HG03442 (cell line): ENCODE measurements around the gene COL6A3.

ENCODE experiments used
- ATAC-seq: cut with Tn5 transposase; IDR thresholded peaks from one replicate; pipeline ENCODE4 v1.9.1; 2021; ENCODE audit warnings: mild to moderate bottlenecking, moderate library complexity; ENCODE audit not compliant: unreplicated experiment

COL6A3 gene

GRCh38 chr2:237300739-237301138 is 113.2 kb downstream of the COL6A3 start:
- no peak for ATAC-seq

- no peak for ATAC-seq
These were observed 114.1 kb downstream of the COL6A3 start for GRCh38 chr2:237299906-237300305.

- no peak for ATAC-seq
These were observed 115.5 kb downstream of the COL6A3 start for GRCh38 chr2:237298151-237299118.

- ATAC-seq, result no peak
These were observed 116.4 kb downstream of the COL6A3 start for GRCh38 chr2:237297421-237298150.

GRCh38 chr2:237296756-237297155 is 117.2 kb downstream of the COL6A3 start:
- ATAC-seq, result no peak

GRCh38 chr2:237295889-237296480 is 118.0 kb downstream of the COL6A3 start:
- no peak for ATAC-seq

GRCh38 chr2:237294460-237294859 is 119.5 kb downstream of the COL6A3 start:
- ATAC-seq, result no peak

GRCh38 chr2:237293978-237294377 is 120.0 kb downstream of the COL6A3 start:
- no peak for ATAC-seq

GRCh38 chr2:237291138-237291792 is 122.7 kb downstream of the COL6A3 start:
- no peak for ATAC-seq

- ATAC-seq, result no peak
These were observed 123.7 kb downstream of the COL6A3 start for GRCh38 chr2:237290261-237290660.

GRCh38 chr2:237289139-237289538 is 124.8 kb downstream of the COL6A3 start:
- no peak for ATAC-seq

- no peak for ATAC-seq
These were observed 126.1 kb downstream of the COL6A3 start for GRCh38 chr2:237287872-237288271.

GRCh38 chr2:237283131-237283928 is 130.6 kb downstream of the COL6A3 start:
- ATAC-seq, result no peak

- ATAC-seq, result no peak
These were observed 131.3 kb downstream of the COL6A3 start for GRCh38 chr2:237282568-237283128.

GRCh38 chr2:237281836-237282306 is 132.1 kb downstream of the COL6A3 start:
- ATAC-seq, result no peak

- no peak for ATAC-seq
These were observed 133.0 kb downstream of the COL6A3 start for GRCh38 chr2:237280939-237281338.

- ATAC-seq, result no peak
These were observed 133.7 kb downstream of the COL6A3 start for GRCh38 chr2:237280229-237280628.

- no peak for ATAC-seq
These were observed 134.8 kb downstream of the COL6A3 start for GRCh38 chr2:237279012-237279768.

GRCh38 chr2:237278568-237278967 is 135.4 kb downstream of the COL6A3 start:
- no peak for ATAC-seq
